SK-N-SH treated with all-trans-retinoic acid at 6 μM for 48 hours (cell line): ENCODE results near the gene GTF2IRD1.

ENCODE experiments used
- ATAC-seq: fragments of 200-7000 bp; cut with Tn5 transposase; 3 replicates; pipeline ENCODE4 v1.9.1; 2020; ENCODE audit warnings: mild to moderate bottlenecking, moderate library complexity
- ARNTL ChIP-seq: fragments of 450-650 bp; formaldehyde crosslinking; IDR thresholded peaks from 2 replicates; pipeline ENCODE4 v1.5.0; 2020; ENCODE audit warnings: low read depth, mild to moderate bottlenecking, moderate library complexity, borderline replicate concordance
- BACH2 ChIP-seq: fragments of 250-450 bp; sonication (Bioruptor Pico); IDR thresholded peaks from 2 replicates; pipeline ENCODE4 v1.9.0; 2021; ENCODE audit warnings: mild to moderate bottlenecking, borderline replicate concordance
- CREB5 ChIP-seq: fragments of 250-450 bp; sonication (Bioruptor Pico); IDR thresholded peaks from 2 replicates; pipeline ENCODE4 v1.5.1; 2020; ENCODE audit warnings: low read depth, mild to moderate bottlenecking, moderate library complexity
- CSDC2 ChIP-seq: fragments of 250-450 bp; sonication (Bioruptor Pico); IDR thresholded peaks from 2 replicates; pipeline ENCODE4 v1.5.0; 2020; ENCODE audit warnings: mild to moderate bottlenecking, moderate library complexity
- CSRNP3 ChIP-seq: fragments of 250-450 bp; sonication (Bioruptor Pico); IDR thresholded peaks from 2 replicates; pipeline ENCODE4 v1.5.1; 2021; ENCODE audit warnings: mild to moderate bottlenecking, moderate library complexity
- ESRRG ChIP-seq: fragments of 250-450 bp; sonication (Bioruptor Pico); IDR thresholded peaks from 2 replicates; pipeline ENCODE4 v1.6.1; 2021; ENCODE audit warnings: mild to moderate bottlenecking
- GLIS3 ChIP-seq: fragments of 250-450 bp; sonication (Bioruptor Pico); IDR thresholded peaks from 2 replicates; pipeline ENCODE4 v1.5.0; 2020; ENCODE audit warnings: mild to moderate bottlenecking, moderate library complexity
- OSR1 ChIP-seq: fragments of 250-450 bp; sonication (Bioruptor Pico); IDR thresholded peaks from 2 replicates; pipeline ENCODE4 v1.8.0; 2022; ENCODE audit warnings: moderate library complexity, mild to moderate bottlenecking, inconsistent platforms
- PATZ1 ChIP-seq: fragments of 250-450 bp; sonication (Bioruptor Pico); IDR thresholded peaks from 2 replicates; pipeline ENCODE4 v1.8.0; 2020; ENCODE audit warnings: mild to moderate bottlenecking, moderate library complexity, borderline replicate concordance
- POU6F1 ChIP-seq: fragments of 250-450 bp; sonication (Bioruptor Pico); IDR thresholded peaks from 2 replicates; pipeline ENCODE4 v1.8.0; 2021; ENCODE audit warnings: low read depth, mild to moderate bottlenecking, moderate library complexity, borderline replicate concordance
- PPARA ChIP-seq: fragments of 250-450 bp; sonication (Bioruptor Pico); IDR thresholded peaks from 2 replicates; pipeline ENCODE4 v1.5.0; 2020; ENCODE audit warnings: mild to moderate bottlenecking, borderline replicate concordance
- RARB ChIP-seq: fragments of 250-450 bp; sonication (Bioruptor Pico); IDR thresholded peaks from 2 replicates; pipeline ENCODE4 v1.8.0; 2021; ENCODE audit warnings: mild to moderate bottlenecking, moderate library complexity
- SNAI2 ChIP-seq: fragments of 250-450 bp; sonication (Bioruptor Pico); IDR thresholded peaks from 2 replicates; pipeline ENCODE4 v1.5.0; 2020; ENCODE audit warnings: mild to moderate bottlenecking, moderate library complexity
- TCF4 ChIP-seq: fragments of 250-450 bp; sonication (Bioruptor Pico); IDR thresholded peaks from 2 replicates; pipeline ENCODE4 v1.8.0; 2021; ENCODE audit warnings: mild to moderate bottlenecking, moderate library complexity, borderline replicate concordance
- TOX ChIP-seq: fragments of 250-450 bp; sonication (Bioruptor Pico); IDR thresholded peaks from 2 replicates; pipeline ENCODE4 v1.8.0; 2021; ENCODE audit warnings: mild to moderate bottlenecking, moderate library complexity, borderline replicate concordance
- TSHZ2 ChIP-seq: fragments of 250-450 bp; sonication (Bioruptor Pico); IDR thresholded peaks from 2 replicates; pipeline ENCODE4 v1.5.0; 2020; ENCODE audit warnings: mild to moderate bottlenecking, moderate library complexity
- ZC3H10 ChIP-seq: fragments of 250-450 bp; sonication (Bioruptor Pico); IDR thresholded peaks from 2 replicates; pipeline ENCODE4 v1.5.1; 2021; ENCODE audit warnings: mild to moderate bottlenecking, moderate library complexity
- ZFP30 ChIP-seq: fragments of 450-650 bp; formaldehyde crosslinking; IDR thresholded peaks from 2 replicates; pipeline ENCODE4 v1.5.0; 2022; ENCODE audit warnings: mild to moderate bottlenecking, moderate library complexity
- ZNF565 ChIP-seq: fragments of 450-650 bp; formaldehyde crosslinking; conservative IDR thresholded peaks from 2 replicates; pipeline ENCODE4 v1.5.0; 2020; ENCODE audit warnings: low read depth, mild to moderate bottlenecking, moderate library complexity
- ZNF70 ChIP-seq: fragments of 450-650 bp; formaldehyde crosslinking; IDR thresholded peaks from 2 replicates; pipeline ENCODE4 v1.5.0; 2020; ENCODE audit warnings: mild to moderate bottlenecking, moderate library complexity
- ZNF8 ChIP-seq: fragments of 450-650 bp; formaldehyde crosslinking; IDR thresholded peaks from 2 replicates; pipeline ENCODE4 v1.5.0; 2020; ENCODE audit warnings: mild to moderate bottlenecking, moderate library complexity

GTF2IRD1 gene

GRCh38 chr7:74474271-74474865 is 20.7 kb downstream of the GTF2IRD1 start:
- no peak for ATAC-seq
- TF ChIP-seq CSRNP3 (no peak), PATZ1 (CRISPR knock-in tag) (no peak), TOX (CRISPR knock-in tag) (no peak), ZC3H10 (CRISPR knock-in tag) (no peak), ZNF8 (CRISPR knock-in tag) (no peak), PPARA (CRISPR knock-in tag) (no peak), TCF4 (CRISPR knock-in tag) (no peak), GLIS3 (CRISPR knock-in tag) (no peak), SNAI2 (CRISPR knock-in tag) (no peak), TSHZ2 (CRISPR knock-in tag) (no peak), ARNTL (no peak), ZFP30 (no peak), ESRRG (CRISPR knock-in tag) (no peak), CREB5 (CRISPR knock-in tag) (no peak)

GRCh38 chr7:74475243-74475986 is 21.7 kb downstream of the GTF2IRD1 start:
- TF ChIP-seq TOX (CRISPR knock-in tag) = no peak
- TF ChIP-seq RARB (CRISPR knock-in tag) = no peak
- no peak for ATAC-seq

GRCh38 chr7:74475987-74476350 is 22.3 kb downstream of the GTF2IRD1 start:
- ATAC-seq = no peak
- TF ChIP-seq OSR1 (CRISPR knock-in tag) = no peak
- TF ChIP-seq BACH2 (CRISPR knock-in tag) = no peak
- no peak for TF ChIP-seq TSHZ2 (CRISPR knock-in tag)
- TF ChIP-seq ZNF8 (CRISPR knock-in tag) = no peak
- no peak for TF ChIP-seq TCF4 (CRISPR knock-in tag)
- TF ChIP-seq ZFP30 = no peak
- TF ChIP-seq RARB (CRISPR knock-in tag) = no peak
- no peak for TF ChIP-seq POU6F1 (CRISPR knock-in tag)
- no peak for TF ChIP-seq SNAI2 (CRISPR knock-in tag)
- no peak for TF ChIP-seq ZNF565 (CRISPR knock-in tag)
- TF ChIP-seq CSDC2 (CRISPR knock-in tag) = no peak
- no peak for TF ChIP-seq ESRRG (CRISPR knock-in tag)
- no peak for TF ChIP-seq CSRNP3
- TF ChIP-seq ZNF70 (CRISPR knock-in tag) = no peak
